Fibroblast of skin of left biceps (primary cell): ENCODE measurements around the gene TLCD2.

Experiments
- DNase-seq, 2 experiments: peaks; one replicate each; pipeline ENCODE4 v3.0.0-alpha.2; 2013; ENCODE audit warnings: low read depth in 2 of 2

Gene TLCD2

DNA sequence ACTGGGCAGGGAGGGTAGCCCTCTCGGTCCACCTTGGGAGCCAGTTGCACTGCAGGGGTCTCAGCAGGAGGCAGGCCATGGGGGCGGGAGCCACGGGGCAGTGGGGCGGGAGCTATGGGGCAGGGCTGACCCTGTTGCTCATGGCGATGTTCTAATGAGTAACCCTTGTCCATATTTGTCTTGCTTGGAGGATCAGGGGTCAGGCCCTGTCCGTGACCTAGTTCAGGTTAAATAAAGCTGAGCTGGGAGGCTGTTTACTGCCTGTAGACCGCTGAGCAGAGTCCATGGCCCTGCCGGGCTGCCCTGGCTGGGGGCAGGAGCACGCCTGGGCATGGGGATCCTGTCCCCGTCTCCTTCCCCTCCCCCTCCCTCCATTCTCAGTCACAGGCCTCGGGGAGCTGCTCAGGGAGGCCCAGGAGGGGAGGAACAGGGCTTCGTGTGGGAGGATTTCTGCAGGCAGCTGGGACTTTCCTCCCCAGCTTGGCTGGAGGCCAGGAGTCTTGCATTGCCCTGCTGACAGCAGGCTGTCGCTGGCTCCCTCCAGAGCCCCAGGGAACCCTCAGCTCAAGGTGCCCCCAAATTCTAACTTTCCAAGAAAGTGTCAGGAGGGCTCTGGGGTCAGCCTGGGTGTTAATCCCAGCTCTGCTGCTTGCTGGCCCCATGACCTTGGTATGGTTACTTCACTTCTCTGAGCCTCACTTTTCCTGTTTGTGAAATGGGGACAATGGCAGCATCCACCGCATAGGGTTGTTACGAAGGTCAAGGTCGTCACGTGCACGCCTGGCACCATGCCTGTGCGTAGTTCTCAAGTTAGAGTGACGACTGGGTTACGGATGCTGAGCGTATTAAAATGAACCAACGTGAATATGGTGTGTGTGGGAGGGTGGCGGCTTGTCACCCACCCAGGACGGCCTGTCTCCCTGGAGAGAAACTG is 26.4 kb upstream of the TLCD2 start:
- no peak for DNase-seq

- DNase-seq, result no peak
Measured at GRCh38 chr17:1735834-1736347, 25.7 kb upstream of the TLCD2 start.

GRCh38 chr17:1735418-1735817 is 25.2 kb upstream of the TLCD2 start:
- no peak for DNase-seq

DNA sequence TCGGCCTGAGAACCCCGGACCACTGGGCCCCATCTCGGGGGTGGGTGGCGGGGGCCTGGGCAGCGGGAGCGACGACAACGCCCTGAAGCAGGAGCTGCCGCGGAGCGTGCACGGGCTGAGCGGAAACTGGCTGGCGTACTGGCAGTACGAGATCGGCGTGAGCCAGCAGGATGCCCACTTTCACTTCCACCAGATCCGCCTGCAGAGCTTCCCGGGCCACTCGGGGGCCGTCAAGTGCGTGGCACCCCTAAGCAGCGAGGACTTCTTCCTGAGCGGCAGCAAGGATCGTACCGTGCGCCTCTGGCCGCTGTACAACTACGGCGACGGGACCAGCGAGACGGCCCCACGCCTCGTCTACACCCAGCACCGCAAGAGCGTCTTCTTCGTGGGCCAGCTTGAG is 23.6 kb upstream of the TLCD2 start:
- DNase-seq, result no peak

GRCh38 chr17:1732833-1733321 is 22.7 kb upstream of the TLCD2 start:
- no peak for DNase-seq

DNA sequence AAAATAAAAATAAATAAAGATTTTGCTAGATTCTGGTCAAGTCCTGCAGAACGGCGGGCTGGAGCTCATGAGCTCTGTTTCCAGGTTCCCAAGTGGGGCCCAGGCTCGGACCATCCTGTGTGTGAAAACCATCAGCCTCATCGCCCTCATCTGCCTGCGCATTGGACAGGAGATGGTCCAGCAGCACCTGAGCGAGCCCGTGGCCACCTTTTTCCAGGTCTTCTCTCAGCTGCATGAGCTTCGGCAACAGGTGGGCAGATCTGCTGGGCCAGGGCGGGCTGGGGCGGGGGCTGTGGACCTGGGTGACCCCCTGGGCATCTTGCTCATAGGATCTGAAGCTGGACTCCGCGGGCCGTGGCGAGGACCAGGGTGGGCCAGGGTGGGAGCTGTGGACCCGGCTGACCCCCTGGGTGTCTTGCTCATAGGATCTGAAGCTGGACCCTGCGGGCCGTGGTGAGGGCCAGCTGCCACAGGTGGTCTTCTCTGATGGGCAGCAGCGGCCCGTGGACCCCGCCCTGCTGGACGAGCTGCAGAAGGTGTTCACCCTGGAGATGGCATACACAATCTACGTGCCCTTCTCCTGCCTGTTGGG is 22.2 kb upstream of the TLCD2 start:
- no peak for DNase-seq

DNA sequence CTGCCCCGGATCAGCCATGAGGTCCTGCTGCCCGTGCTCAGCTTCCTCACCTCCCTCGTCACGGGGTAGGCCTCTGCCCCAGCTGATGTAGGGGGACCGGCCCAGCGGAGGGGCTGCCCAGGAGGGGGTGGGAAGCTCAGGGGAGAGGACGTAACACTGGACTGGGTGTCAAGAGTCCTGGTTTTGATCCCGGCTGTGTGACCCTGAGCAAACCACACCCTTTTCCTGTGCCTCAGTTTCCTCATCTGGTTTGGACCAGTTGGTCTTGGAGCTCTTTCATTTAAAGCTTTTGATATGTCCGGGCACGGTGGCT is 21.0 kb upstream of the TLCD2 start:
- DNase-seq, result no peak

DNA sequence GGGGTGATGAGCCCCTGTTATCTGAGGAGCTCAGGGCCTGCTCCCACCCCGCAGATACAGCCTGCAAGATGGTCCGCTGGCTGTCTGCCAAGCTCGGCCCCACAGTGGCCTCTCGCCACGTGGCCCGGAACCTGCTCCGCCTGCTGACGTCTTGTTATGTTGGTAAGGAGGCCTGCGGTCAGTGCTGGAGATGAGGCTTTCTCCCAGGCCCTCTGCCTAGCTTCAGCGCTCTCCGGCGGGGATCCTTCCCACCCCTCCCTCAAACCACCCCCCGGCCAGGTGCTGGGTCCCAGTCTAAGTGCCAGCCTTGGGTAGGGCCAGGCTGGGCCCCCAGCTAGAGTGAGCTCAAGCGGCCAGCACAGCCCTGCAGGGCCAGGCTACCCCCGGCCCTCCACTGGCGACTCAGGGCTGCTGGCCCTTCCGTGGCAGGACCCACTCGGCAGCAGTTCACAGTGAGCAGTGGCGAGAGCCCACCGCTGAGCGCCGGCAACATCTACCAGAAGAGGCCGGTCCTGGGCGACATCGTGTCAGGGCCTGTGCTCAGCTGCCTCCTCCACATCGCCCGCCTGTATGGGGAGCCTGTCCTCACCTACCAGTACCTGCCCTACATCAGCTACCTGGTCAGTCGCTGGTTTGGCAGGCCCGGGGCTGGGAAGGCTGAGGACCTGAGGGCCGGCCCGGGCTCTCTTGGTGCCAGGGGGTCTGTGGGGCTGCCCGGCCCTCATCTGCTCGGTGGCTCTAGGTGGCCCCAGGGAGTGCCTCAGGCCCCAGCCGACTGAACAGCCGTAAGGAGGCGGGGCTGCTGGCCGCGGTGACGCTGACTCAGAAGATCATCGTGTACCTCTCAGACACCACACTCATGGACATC is 20.4 kb upstream of the TLCD2 start:
- DNase-seq, result no peak

GRCh38 chr17:1729966-1730325 is 19.8 kb upstream of the TLCD2 start:
- DNase-seq, result no peak

- DNase-seq, result no peak
Measured at GRCh38 chr17:1727876-1728630, 17.9 kb upstream of the TLCD2 start.

DNA sequence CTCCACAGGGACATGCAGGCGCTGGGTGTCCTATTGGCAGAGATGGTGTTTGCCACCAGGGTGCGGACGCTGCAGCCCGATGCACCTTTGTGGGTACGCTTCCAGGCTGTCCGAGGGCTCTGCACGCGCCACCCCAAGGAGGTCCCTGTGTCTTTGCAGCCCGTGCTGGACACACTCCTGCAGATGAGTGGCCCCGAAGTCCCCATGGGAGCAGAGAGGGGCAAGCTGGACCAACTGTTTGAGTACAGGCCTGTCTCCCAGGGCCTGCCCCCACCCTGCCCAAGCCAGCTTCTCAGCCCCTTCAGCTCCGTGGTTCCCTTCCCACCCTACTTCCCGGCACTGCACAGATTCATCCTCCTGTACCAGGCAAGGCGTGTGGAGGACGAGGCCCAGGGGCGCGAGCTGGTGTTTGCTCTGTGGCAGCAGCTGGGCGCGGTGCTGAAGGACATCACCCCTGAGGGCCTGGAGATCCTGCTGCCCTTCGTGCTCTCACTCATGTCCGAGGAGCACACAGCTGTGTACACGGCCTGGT is 17.1 kb upstream of the TLCD2 start:
- no peak for DNase-seq

DNA sequence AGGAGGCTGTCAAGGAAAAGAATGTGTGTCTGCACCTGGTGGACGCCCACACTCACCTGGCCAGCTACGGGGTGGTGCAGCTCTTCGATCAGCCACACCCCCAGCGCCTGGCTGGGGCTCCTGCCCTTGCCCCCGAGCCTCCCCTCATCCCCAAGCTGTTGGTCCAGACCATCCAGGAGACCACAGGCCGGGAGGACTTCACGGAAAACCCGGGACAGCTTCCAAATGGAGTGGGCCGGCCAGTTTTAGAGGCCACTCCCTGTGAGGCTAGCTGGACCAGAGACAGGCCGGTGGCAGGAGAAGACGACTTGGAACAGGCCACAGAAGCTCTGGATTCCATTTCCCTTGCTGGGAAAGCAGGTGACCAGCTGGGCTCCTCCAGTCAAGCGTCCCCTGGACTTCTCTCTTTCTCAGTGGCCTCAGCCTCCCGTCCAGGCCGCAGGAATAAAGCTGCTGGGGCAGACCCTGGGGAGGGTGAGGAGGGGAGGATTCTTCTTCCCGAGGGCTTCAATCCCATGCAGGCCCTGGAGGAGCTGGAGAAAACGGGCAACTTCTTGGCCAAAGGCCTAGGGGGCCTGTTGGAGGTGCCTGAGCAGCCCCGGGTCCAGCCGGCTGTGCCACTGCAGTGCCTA is 16.6 kb upstream of the TLCD2 start:
- DNase-seq, result no peak

GRCh38 chr17:1725642-1726511 is 15.7 kb upstream of the TLCD2 start:
- DNase-seq, result no peak

DNA sequence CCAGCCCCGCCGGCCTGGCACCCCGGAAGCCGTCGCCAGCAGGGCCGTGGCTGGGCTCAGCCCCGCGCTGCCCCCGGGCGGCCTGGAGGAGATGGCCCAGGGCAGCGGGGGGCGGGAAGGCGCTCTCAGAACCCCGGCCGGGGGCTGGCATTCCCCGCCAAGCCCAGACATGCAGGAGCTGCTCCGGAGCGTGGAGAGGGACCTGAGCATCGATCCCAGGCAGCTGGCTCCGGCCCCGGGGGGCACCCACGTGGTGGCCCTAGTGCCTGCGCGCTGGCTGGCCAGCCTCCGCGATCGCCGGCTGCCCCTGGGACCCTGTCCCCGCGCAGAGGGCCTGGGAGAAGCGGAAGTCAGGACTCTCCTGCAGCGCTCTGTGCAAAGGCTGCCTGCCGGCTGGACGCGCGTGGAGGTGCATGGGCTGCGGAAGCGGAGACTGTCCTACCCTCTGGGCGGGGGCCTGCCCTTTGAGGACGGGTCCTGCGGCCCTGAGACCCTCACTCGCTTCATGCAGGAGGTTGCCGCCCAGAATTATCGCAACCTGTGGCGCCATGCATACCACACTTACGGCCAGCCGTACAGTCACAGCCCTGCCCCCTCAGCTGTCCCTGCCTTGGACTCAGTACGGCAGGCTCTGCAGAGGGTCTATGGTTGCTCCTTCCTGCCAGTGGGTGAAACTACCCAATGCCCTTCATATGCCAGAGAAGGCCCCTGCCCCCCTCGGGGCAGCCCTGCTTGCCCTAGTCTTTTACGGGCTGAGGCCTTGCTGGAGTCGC is 14.9 kb upstream of the TLCD2 start:
- no peak for DNase-seq

DNA sequence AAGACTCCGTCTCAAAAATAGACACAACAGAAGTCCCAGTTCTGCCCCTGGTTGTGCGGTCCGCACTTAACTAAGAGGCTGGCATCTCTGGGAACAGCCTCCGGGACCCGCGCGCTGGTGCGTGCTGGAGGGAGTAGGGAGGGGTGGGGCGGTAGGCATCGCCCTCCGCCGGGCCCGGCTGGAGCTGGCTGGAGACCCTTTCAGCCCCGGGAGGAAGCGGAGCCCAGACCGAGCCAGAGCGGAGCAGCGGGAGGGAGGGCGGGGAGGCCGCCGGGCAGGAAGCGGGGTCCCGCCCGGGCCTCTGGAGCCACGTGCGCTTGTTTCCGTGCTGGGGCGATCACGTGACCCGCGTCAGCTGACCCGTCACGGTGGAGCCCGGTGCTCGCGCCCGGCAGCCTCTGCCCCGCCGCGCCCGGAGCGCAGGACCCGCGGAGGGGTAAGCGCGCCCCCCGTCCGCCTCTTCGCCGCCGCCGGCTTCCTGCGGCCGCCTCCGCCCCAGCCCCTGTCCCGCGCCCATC is 14.2 kb upstream of the TLCD2 start, which contains the start of gene WDR81:
Gene WDR81 (plus strand): TSS at position 354 of the 518 bp plus-strand sequence. CDS start 256 bp downstream, outside the sequence.
- DNase-seq, result peak in 1 of 2 experiments; percentile 53

DNA sequence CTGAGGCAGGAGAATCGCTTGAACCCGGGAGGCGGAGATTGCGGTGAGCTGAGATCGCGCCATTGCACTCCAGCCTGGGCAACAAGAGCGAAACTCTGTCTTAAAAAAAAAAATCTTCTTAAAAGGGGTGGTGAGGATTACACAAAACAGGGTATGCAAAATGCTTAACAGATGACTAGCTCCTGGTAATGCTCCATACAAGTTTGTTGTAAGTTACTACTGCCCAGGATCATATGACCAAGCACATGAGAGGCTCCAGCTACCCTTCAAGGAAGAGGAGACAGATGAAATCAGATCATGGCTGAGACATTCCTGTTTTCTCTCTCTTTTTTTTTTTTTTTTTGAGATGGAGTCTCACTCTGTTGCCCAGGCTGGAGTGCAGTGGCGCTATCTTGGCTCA is 11.8 kb upstream of the TLCD2 start:
- peak in 1 of 2 experiments; percentile 55 for DNase-seq

- no peak for DNase-seq
Measured at GRCh38 chr17:1720856-1721386, 10.7 kb upstream of the TLCD2 start.
